NT2/D1 (cell line): Measurements from ENCODE around the gene LMX1B.

Experiments used
- DNase-seq: peaks from one replicate; pipeline ENCODE4 v3.0.0-alpha.2; 2011; ENCODE audit warnings: low read depth, low spot score
- H3K27me3 ChIP-seq: 2 replicates; pipeline ENCODE4 v1.6.0; 2011; ENCODE audit warnings: mild to moderate bottlenecking; ENCODE audit not compliant: insufficient read length, insufficient read depth
- H3K36me3 ChIP-seq: 2 replicates; pipeline ENCODE4 v1.6.1; 2011; ENCODE audit warnings: mild to moderate bottlenecking, low read length, mixed read lengths; ENCODE audit not compliant: insufficient read depth, insufficient read length
- H3K4me1 ChIP-seq: 2 replicates; pipeline ENCODE4 v1.5.1; 2011; ENCODE audit not compliant: insufficient read depth, insufficient read length
- H3K4me3 ChIP-seq: 2 replicates; pipeline ENCODE4 v1.5.1; 2011; ENCODE audit warnings: low read depth; ENCODE audit not compliant: insufficient read length
- H3K9ac ChIP-seq: 2 replicates; pipeline ENCODE4 v1.6.0; 2011; ENCODE audit warnings: low read depth; ENCODE audit not compliant: insufficient read length
- H3K9me3 ChIP-seq: 2 replicates; pipeline ENCODE4 v1.5.1; 2011; ENCODE audit warnings: mild to moderate bottlenecking, low read length; ENCODE audit not compliant: insufficient read depth
- SUZ12 ChIP-seq: IDR thresholded peaks from 2 replicates; pipeline ENCODE4 v1.6.1; 2011; ENCODE audit not compliant: insufficient read length, insufficient read depth; ENCODE audit errors: extremely low read depth
- YY1 ChIP-seq: IDR thresholded peaks from 2 replicates; pipeline ENCODE4 v1.6.1; 2011; ENCODE audit not compliant: insufficient read length, insufficient read depth
- ZNF274 ChIP-seq: IDR thresholded peaks from 2 replicates; pipeline ENCODE4 v1.6.1; 2011; ENCODE audit warnings: mild to moderate bottlenecking, low read depth, low read length

Gene LMX1B

DNA sequence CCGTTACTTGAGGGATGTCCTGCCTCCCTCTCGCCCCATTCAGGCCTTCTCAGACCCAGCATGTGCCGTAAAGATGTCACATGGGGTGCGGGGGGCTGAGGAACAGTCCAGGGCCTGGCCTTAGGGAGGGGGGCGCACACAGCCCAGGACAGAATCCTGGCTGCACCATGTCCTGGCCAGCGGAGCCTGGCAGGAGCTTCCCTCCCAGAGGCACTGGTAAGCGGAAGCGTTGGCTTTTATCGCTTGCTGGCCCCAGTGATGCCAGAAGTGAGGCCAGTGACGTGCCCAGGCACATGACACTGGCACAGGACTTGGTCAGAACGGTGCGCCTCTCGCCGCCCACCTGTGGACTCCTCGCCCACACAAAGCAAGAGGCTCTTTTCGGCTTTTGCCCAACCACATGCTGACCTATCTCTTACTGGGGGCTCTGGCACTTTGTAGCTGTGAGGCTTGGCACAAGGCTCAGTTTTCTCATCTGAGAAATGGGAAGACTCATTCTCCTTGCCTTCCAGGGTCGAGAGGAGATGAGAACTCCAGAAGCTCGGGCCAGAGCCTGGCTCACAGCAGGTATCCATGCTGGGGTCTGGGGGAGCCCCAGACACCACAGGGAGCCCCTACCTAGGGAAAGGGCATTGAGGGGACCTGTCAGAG is 59.0 kb downstream of the LMX1B start:
- H3K4me1 ChIP-seq, result peaks cover 36% of the 10 kb centered on the region
- H3K9me3 ChIP-seq, result no peaks in the 10 kb centered on the region
- H3K36me3 ChIP-seq, result no peaks in the 10 kb centered on the region
- H3K4me3 ChIP-seq, result no peak overlapping the region
- no peak for TF ChIP-seq YY1
- no peak for TF ChIP-seq ZNF274
- no peak for TF ChIP-seq SUZ12
- H3K9ac ChIP-seq, result no peak overlapping the region
- H3K27me3 ChIP-seq, result peaks cover 95% of the 10 kb centered on the region
- DNase-seq, result no peak

DNA sequence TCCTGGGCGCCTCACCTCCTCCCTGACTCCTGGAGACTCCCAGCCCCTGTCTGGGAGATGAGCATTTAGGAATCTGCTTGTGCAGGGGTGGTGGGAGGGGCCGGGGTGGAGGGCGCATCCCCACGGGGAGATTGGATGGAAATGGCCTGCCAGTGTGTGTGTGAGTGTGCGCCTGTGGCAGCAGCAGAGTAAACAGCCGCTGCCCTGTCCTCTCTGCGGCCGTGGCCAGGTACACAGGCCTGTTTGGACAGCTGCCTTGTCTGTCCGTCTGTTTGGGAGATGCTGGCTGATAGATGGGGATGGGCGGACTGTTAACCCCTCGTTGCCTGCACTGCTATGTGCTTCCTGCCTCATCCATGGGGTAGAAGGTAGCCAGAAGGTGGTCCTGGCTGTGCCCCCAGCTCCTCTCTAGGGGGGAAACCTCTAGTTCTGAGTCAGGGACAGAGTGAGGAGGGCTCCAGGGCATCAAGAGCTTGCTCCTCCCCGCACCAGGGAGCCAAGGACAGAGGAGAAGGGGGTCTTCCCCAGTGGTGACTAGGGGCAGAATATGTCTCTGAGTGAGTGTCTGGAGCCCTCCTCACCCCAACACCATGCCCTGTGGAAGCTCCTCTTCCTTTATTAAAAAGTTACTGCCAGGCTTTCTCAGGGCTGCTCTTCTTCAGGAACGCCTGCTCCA is 60.1 kb downstream of the LMX1B start:
- no peak for TF ChIP-seq YY1
- peak; percentile 94 for TF ChIP-seq SUZ12
- H3K9me3 ChIP-seq, result no peaks in the 10 kb centered on the region
- H3K9ac ChIP-seq, result no peak overlapping the region
- DNase-seq, result no peak
- H3K27me3 ChIP-seq, result peaks cover 96% of the 10 kb centered on the region
- peaks cover 33% of the 10 kb centered on the region for H3K4me1 ChIP-seq
- no peak overlapping the region for H3K4me3 ChIP-seq
- H3K36me3 ChIP-seq, result no peaks in the 10 kb centered on the region

DNA sequence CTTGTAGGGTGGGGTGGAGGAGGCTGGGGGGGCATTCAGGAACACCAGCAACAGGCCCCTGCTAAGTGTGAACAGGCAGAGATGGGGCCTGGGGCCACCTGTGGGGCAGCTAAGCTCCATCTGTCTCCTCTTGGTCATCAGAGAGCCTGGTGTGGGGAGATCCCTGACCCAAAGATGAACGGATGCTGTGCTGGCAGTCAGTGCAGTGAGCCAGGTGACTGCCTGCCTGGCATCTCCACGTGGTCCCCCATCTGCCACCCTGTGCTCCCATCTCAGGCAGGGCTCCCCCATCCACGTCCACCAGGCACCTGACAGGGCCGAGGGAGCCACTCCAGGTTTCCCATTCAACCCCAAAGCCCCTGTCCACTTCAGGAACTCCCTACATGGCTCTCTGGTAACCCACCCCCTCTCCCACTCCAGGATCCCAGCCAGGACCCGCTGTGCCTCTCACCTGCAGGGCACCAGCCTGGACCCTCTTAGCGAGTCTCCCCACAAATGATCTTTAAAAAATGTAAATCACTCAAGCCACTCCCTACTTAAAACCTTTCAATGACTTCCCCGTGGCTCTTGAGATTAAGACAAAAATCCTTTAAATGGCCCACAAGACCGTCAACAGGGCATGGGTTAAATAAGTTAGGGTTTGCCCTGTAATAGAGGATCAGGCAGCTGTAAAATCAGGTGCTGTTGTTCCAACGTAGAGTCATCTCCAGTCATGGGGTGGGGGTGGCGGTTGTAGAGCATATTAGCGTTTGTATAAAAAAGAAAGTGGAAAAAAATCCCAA is 60.8 kb downstream of the LMX1B start:
- H3K36me3 ChIP-seq, result no peaks in the 10 kb centered on the region
- TF ChIP-seq SUZ12 (peak; percentile 67), ZNF274 (no peak)
- H3K27me3 ChIP-seq, result peaks cover 96% of the 10 kb centered on the region
- no peak for DNase-seq
- no peaks in the 10 kb centered on the region for H3K9me3 ChIP-seq
- H3K4me1 ChIP-seq, result peaks cover 33% of the 10 kb centered on the region
- no peak overlapping the region for H3K9ac ChIP-seq
- no peak overlapping the region for H3K4me3 ChIP-seq

DNA sequence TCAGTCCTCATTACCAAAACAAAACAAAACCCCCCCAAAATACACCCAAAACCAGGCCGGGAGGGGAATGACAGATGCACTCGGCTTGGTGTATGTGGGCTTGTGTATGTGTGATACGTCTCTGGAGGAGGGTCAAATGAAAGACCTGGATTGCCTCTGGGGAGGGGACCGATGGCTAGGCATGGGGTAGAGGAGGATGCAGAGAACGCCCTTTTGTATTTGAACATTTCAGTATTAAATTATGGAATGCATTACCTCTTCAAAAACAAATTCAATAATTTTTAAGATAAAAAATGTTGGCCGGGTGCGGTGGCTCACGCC is 61.4 kb downstream of the LMX1B start:
- peaks cover 96% of the 10 kb centered on the region for H3K27me3 ChIP-seq

DNA sequence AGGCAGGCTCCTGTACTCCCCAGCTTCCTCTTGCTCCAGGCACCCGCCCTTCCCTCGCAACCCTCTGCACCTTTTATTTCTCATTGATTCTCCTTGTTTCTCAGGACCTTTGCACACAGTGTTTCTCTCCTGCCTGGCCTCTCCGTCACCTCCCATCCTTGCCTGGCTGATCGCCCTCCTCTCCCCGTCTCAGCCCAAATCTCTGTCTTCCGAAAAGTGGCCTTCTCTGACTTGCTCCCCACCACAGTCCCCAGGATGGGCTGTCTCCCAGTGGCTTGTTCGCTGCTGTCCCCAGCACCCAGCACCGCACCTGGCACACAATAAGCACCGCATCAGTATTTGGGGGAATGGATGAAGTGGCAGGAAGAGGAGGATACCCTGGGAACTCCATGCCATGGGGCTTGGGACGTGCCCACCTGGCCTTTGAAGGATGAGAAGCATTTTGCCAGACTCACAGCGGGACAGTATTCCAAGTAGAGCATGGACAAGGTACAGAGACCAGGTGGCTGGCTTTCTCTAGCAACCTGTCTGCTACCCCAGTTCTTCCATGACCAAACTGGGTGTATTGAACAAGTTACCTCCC is 62.5 kb downstream of the LMX1B start:
- Histone ChIP-seq H3K9ac (no peak overlapping the region), H3K36me3 (no peaks in the 10 kb centered on the region), H3K4me3 (no peak overlapping the region), H3K27me3 (peaks cover 96% of the 10 kb centered on the region), H3K9me3 (no peaks in the 10 kb centered on the region), H3K4me1 (peaks cover 33% of the 10 kb centered on the region)
- no peak for DNase-seq
- TF ChIP-seq SUZ12 (peak; percentile 87), ZNF274 (no peak)

More for the DNA sequence above, 61.4 kb downstream of the LMX1B start:
- DNase-seq, result no peak
- Histone ChIP-seq H3K9me3 (no peaks in the 10 kb centered on the region), H3K4me3 (no peak overlapping the region), H3K4me1 (peaks cover 33% of the 10 kb centered on the region), H3K9ac (no peak overlapping the region), H3K36me3 (no peaks in the 10 kb centered on the region)
- no peak for TF ChIP-seq YY1

DNA sequence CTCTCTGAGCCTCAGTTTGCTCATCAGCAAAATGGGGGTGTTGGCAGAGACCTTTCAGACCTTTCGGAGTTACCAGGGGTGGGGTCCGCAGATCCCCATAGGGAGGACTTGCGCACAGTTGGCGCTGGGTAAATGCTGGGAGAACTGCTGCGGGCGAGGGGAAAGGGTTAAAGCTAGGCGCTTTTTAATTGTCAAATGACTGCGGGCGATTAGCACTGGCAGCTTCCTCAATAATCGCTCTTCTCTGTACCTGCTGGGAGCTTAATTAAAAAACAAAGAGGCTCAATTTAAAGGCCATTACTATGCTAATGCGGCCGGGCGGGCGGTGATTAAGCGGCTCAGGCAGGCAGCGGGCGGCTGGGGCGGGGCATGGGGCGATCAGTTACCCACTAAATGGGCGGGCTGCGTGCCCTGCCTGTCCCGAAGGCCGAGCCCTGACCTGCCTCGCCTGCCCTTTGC is 63.0 kb downstream of the LMX1B start:
- Histone ChIP-seq H3K4me3 (peak overlapping the region; percentile 15), H3K9me3 (no peaks in the 10 kb centered on the region), H3K36me3 (no peaks in the 10 kb centered on the region), H3K4me1 (peaks cover 33% of the 10 kb centered on the region), H3K9ac (no peak overlapping the region), H3K27me3 (peaks cover 96% of the 10 kb centered on the region)
- DNase-seq, result peak; percentile 91
- TF ChIP-seq SUZ12 (no peak), ZNF274 (no peak), YY1 (no peak)
